H1 (cell line): ENCODE data around the gene DUS1L. TPM values are rescaled to one million over a fixed set of nuclear protein-coding genes. Genes with fewer than 3 reads are reported as not detected.

ENCODE experiments used
- RAD21 ChIP-seq, 2 experiments: IDR thresholded peaks in 1 of 2; conservative IDR thresholded peaks in 1 of 2; 2 replicates each; pipeline ENCODE4 v1.6.1; 2011; ENCODE audit warnings: low read depth in 2 of 2, low read length in 2 of 2, improper control_type of control experiment in 1 of 2, inconsistent platforms in 1 of 2, mild to moderate bottlenecking in 1 of 2, moderate library complexity in 1 of 2
- SIN3A ChIP-seq, 2 experiments: IDR thresholded peaks in 1 of 2; conservative IDR thresholded peaks in 1 of 2; 2 replicates each; pipeline ENCODE4 v1.6.1; 2011 to 2012; ENCODE audit warnings: low read length in 2 of 2, improper control_type of control experiment in 1 of 2, low read depth in 1 of 2, mild to moderate bottlenecking in 1 of 2
- ZNF274 ChIP-seq: IDR thresholded peaks from 2 replicates; pipeline ENCODE4 v1.7.0; 2012; ENCODE audit warnings: low read length, borderline replicate concordance; ENCODE audit errors: extremely low read depth
- polyA plus RNA-seq, 7 experiments: library from polyadenylated mRNA; depleted of rRNA in 3 of 7; stranded (reverse) in 5 of 7; unstranded in 2 of 7; fragments of >200 nt in 5 of 7; fragments of 200-250 nt in 2 of 7; gene quantifications; 1 replicate in 5 of 7; 2 replicates in 1 of 7; 4 replicates in 1 of 7; pipeline versions ENCODE4 v1.2.1 to v1.2.3, GENCODE V29; 2011 to 2013; ENCODE audit warnings: missing spikeins in 2 of 7, mixed read lengths in 2 of 7
- total RNA-seq: library from RNA; stranded (reverse); fragmentation: NEBNext Ultra II Directional; extraction: Animal tissue kit (Norgen Biotek cat#: 25700); gene quantifications from 2 replicates; pipeline ENCODE4 v1.2.1, GENCODE V29; 2021
- TF ChIP-seq, protein P1 (sequence below): IDR thresholded peaks from 2 replicates; pipeline ENCODE4 v1.6.1; 2011; ENCODE audit warnings: low read length, improper control_type of control experiment

DUS1L gene
- total and polyA plus RNA-seq, 2 of the 8 experiments (the other 6 are each of a cell fraction or from before 2014, with no cell fraction given) = 34.5 to 69.1 TPM

DNA sequence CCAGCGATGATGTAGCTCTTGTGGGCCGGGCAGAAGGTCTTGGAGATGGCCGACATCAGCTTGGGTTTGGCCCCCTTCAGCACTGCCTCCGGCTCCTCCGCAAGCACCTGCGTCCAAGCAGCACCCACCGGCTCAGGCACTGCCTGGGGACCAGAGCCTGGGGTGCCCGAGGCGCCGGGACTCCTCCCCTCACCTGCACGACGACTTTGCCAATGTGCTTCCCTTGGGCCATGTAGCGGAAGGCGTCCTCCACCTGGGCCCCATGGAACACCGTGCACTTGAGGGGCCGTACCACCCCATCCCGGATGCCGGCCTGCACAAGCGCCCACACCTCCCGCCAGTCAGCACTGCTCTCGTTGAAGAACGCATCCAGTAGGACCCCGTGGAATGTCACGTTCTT lies 17.4 kb upstream of the DUS1L start (continued):
- TF ChIP-seq ZNF274 (no peak), RAD21 (IDR thresholded peaks at IDR 0.05 in 1 of 2, conservative IDR thresholded peaks at IDR 0.05 in 1 of 2; ENCODE audit: low read depth in 2 of 2, low read length in 2 of 2) (no peak), SIN3A (conservative IDR thresholded peaks at IDR 0.05 in 1 of 2, IDR thresholded peaks at IDR 0.05 in 1 of 2; ENCODE audit: low read depth in 1 of 2, low read length in 2 of 2) (no peak)
- TF ChIP-seq, protein P1, sequence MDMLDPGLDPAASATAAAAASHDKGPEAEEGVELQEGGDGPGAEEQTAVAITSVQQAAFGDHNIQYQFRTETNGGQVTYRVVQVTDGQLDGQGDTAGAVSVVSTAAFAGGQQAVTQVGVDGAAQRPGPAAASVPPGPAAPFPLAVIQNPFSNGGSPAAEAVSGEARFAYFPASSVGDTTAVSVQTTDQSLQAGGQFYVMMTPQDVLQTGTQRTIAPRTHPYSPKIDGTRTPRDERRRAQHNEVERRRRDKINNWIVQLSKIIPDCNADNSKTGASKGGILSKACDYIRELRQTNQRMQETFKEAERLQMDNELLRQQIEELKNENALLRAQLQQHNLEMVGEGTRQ = no peak
